Heart left ventricle (tissue), 16 donors: Measurements from ENCODE around the gene FBF1. TPM values are rescaled to one million over a fixed set of nuclear protein-coding genes. Genes with fewer than 3 reads are reported as not detected.

Experiments used
- ATAC-seq, 4 donors: fragments of 200-7000 bp; cut with Tn5 transposase; one replicate each; pipeline ENCODE4 v1.9.1; 2020 to 2022; ENCODE audit warnings: moderate library complexity in 4 of 4, mild to moderate bottlenecking in 3 of 4, moderate number of reproducible peaks in 1 of 4
- DNase-seq, 5 donors: peaks; one replicate each; pipeline ENCODE4 v3.0.0-alpha.2; 2020
- H3K27ac ChIP-seq, 12 donors: fragments of 200-600 bp; sonication (generic) in 4 of 12; one replicate each; pipeline versions ENCODE4 v1.5.0 to v1.8.0; 2016 to 2022; ENCODE audit warnings: mild to moderate bottlenecking in 2 of 12
- H3K27me3 ChIP-seq, 9 donors: fragments of 200-600 bp; sonication (generic) in 2 of 9; one replicate each; pipeline versions ENCODE4 v1.5.1 to v1.8.0; 2016 to 2022; ENCODE audit warnings: mild to moderate bottlenecking in 3 of 9
- H3K36me3 ChIP-seq, 9 donors: fragments of 200-600 bp; sonication (generic) in 2 of 9; one replicate each; pipeline versions ENCODE4 v1.5.0 to v1.8.0; 2018 to 2022; ENCODE audit warnings: mild to moderate bottlenecking in 2 of 9
- H3K4me1 ChIP-seq, 12 donors: fragments of 200-600 bp; sonication (generic) in 4 of 12; one replicate each; pipeline versions ENCODE4 v1.5.0 to v1.8.0; 2016 to 2022; ENCODE audit warnings: mild to moderate bottlenecking in 3 of 12
- H3K4me3 ChIP-seq, 12 donors: fragments of 200-600 bp; sonication (generic) in 4 of 12; one replicate each; pipeline versions ENCODE4 v1.5.0 to v1.8.0; 2017 to 2022; ENCODE audit warnings: mild to moderate bottlenecking in 9 of 12, moderate library complexity in 4 of 12
- H3K9me3 ChIP-seq, 12 donors: fragments of 200-600 bp; sonication (generic) in 4 of 12; one replicate each; pipeline versions ENCODE4 v1.5.0 to v1.8.0; 2016 to 2022; ENCODE audit warnings: mild to moderate bottlenecking in 1 of 12
- POLR2A ChIP-seq, 2 donors: fragments of 450-650 bp; IDR thresholded peaks; one replicate each; pipeline ENCODE4 v1.6.1; 2017; ENCODE audit warnings: antibody characterized with exemption in 2 of 2, mild to moderate bottlenecking in 2 of 2, moderate library complexity in 2 of 2
- WGBS, 4 donors: extraction: QIAGEN DNeasy Blood & Tissue Kit in 2 of 4; methylation state at CpG; one replicate each; pipeline versions ENCODE4 v1.1.5 to v1.1.7; 2013 to 2018; 5-methylcytosine and 5-hydroxymethylcytosine counted together
- intact Hi-C, 10 donors: fragments of 100-400 bp; cut with DNase I; formaldehyde crosslinking; loops; one replicate each; pipeline versions ENCODE4 v1.11.1 to v1.14.2; 2022
- polyA plus RNA-seq, 2 donors: library from polyadenylated mRNA; stranded (reverse); fragments of 200-250 nt; gene quantifications; one replicate each; pipeline ENCODE4 v1.2.3, GENCODE V29; 2013
- total RNA-seq, 9 donors: library from RNA; depleted of rRNA in 2 of 9; stranded (reverse); fragments of >200 nt in 2 of 9; fragmentation: NEBNext Ultra II Directional in 3 of 9; extraction: Animal tissue kit (Norgen Biotek cat#: 25700) in 3 of 9; gene quantifications; one replicate each; pipeline versions ENCODE4 v1.1.0 to v1.2.4, GENCODE V29; 2016 to 2023
- TF ChIP-seq, protein P1 (sequence below), 12 donors: fragments of 200-600 bp; sonication (generic) in 4 of 12; IDR thresholded peaks; one replicate each; pipeline versions ENCODE4 v1.5.0 to v1.8.0; 2018 to 2022; ENCODE audit warnings: antibody characterized with exemption in 12 of 12, mild to moderate bottlenecking in 5 of 12
- donor health status: ischemic (EF 13 %, LVEDD 7.1; RV severe dilation, severe dysfunction).
- donor health status: healthy with polysubstance abuse.
- donor health status: DM: no; HTN: yes; CAD: no.
- donor health status: DM: no; HTN: no; CAD: no.
- donor health status: ischemic (EF 25% LVEDD 6.9; RV normal size, moderate dysfunction).
- donor health status: ischemic (EF 25% LVEDD 5.7; RV mildly dilated, moderate dysfunction).
- donor health status: healthy.
- donor health status: DM: yes; HTN: yes; CAD: no.
- donor health status: ischemic (EF 35%, LVEDD 5.7; RV mildly dilated, moderate dysfunction).
- donor health status: nonischemic (EF 11% LVEDD 7.7; RV severe dilation, severe dysfunction).
- donor health status: DM: yes; HTN: yes; CAD: no.
- donor health status: PGD.
- donor health status: ischemic (EF 29% LVEDD 5.4; RV normal size, mild dysfunction).
- donor health status: nonischemic (EF 23%, LVEDD 6.1; RV moderate dilation, normal function).

FBF1 gene
- total and polyA plus RNA-seq, 11 donors: 1.5 to 5.4 (median 2.9) TPM

GRCh38 chr17:75983501-75984181 lies 42.8 kb upstream of the FBF1 start:
- TF ChIP-seq POLR2A (IDR thresholded peaks at IDR 0.05): no peak
- TF ChIP-seq, protein P1, sequence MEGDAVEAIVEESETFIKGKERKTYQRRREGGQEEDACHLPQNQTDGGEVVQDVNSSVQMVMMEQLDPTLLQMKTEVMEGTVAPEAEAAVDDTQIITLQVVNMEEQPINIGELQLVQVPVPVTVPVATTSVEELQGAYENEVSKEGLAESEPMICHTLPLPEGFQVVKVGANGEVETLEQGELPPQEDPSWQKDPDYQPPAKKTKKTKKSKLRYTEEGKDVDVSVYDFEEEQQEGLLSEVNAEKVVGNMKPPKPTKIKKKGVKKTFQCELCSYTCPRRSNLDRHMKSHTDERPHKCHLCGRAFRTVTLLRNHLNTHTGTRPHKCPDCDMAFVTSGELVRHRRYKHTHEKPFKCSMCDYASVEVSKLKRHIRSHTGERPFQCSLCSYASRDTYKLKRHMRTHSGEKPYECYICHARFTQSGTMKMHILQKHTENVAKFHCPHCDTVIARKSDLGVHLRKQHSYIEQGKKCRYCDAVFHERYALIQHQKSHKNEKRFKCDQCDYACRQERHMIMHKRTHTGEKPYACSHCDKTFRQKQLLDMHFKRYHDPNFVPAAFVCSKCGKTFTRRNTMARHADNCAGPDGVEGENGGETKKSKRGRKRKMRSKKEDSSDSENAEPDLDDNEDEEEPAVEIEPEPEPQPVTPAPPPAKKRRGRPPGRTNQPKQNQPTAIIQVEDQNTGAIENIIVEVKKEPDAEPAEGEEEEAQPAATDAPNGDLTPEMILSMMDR (IDR thresholded peaks at IDR 0.05): no peak
- Histone ChIP-seq H3K4me1 (peaks cover 0 to 29% (median 11%) of the 10 kb centered on the region in 12 donors), H3K4me3 (no peak overlapping the region), H3K27ac (no peak overlapping the region), H3K36me3 (peaks cover 0 to 5% (median 0%) of the 10 kb centered on the region in 9 donors), H3K9me3 (no peaks in the 10 kb centered on the region), H3K27me3 (no peaks in the 10 kb centered on the region)
- ATAC-seq: no peak
- WGBS, 4 donors: 71 to 82% (median 76%) methylated on average over 6 of the region's 6 CpGs
- DNase-seq: no peak
- intact Hi-C loops: no loop called here

DNA sequence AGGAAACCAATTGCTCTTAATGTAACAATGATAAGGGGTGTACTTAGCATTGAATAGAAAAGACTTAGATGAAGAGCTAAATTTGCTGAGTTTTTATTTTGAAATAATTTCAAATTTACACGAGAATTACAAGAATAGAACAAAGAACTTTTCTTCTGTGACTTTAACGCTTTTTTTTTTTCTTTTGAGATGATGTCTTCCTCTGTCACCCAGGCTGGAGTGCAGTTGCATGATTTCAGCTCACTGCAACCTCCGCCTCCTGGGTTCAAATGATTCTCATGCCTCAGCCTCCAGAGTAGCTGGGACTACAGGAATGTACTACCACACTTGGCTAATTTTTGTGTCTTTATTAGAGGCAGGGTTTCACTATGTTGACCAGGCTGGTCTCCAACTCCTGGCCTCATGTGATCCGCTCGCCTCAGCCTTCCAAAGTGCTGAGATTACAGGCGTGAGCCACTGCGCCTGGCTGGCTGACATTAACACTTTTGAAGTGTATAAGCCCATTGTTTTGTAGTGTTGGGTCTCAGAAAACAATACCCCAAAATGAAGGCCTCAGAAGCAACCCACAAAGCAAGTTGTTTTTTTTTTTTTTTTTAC lies 40.3 kb upstream of the FBF1 start:
- H3K36me3 ChIP-seq: peaks cover 0 to 8% (median under 1%) of the 10 kb centered on the region in 9 donors
- DNase-seq (no peak), ATAC-seq (no peak)
- no peaks in the 10 kb centered on the region for H3K9me3 ChIP-seq
- 82 to 91% (median 85%) methylated on average over 7 of the region's 7 CpGs for WGBS, 4 donors
- intact Hi-C loops: no loop called here
- peaks cover 0 to 52% (median 29%) of the 10 kb centered on the region in 12 donors for H3K4me1 ChIP-seq
- TF ChIP-seq POLR2A (IDR thresholded peaks at IDR 0.05): no peak
- TF ChIP-seq, protein P1 (IDR thresholded peaks at IDR 0.05): no peak
- no peak overlapping the region for H3K4me3 ChIP-seq
- no peaks in the 10 kb centered on the region for H3K27me3 ChIP-seq
- peak overlapping the region in 5 of 12 donors; percentile 96 to 100 (median 97) for H3K27ac ChIP-seq

DNA sequence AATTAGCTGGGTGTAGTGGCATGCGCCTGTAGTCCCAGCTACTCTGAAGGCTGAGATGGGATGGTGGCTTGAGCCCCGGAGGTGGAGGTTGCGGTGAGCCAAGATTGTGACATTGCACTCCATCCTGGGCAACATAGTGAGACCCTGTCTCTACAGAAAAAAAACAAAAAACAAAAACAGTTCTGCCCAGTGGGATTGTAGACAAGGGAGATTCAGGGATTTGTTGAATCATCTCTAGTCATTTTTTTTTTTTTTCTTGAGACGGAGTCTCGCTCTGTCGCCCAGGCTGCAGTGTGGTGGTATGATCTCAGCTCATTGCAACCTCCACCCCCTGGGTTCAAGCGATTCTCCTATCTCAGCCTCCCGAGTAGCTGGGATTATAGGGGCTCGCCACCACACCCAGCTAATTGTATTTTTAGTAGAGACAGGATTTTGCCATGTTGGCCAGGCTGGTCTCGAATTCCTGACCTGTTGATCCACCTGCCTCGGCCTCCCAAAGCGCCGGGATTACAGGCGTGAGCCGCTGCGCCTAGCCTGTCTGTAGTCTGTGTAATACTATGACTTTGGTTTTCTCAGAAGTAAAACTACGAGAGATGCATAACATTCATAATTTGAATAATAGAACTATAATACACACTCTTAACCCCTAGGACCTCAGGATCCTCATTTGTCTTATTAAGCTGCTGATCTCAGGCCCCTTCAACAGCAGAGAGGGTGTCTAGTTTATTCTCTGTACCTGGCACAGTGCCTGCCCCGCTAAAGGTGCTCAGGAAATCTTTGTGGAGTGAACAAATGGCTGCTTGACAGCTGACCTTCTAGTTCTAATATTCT lies 39.6 kb upstream of the FBF1 start:
- WGBS, 4 donors: 87 to 90% (median 89%) methylated on average over 18 of the region's 18 CpGs
- TF ChIP-seq, protein P1 (IDR thresholded peaks at IDR 0.05): no peak
- TF ChIP-seq POLR2A (IDR thresholded peaks at IDR 0.05): no peak
- peak overlapping the region; percentile 59 to 93 (median 79) for H3K4me3 ChIP-seq
- intact Hi-C loops: no loop called here
- H3K9me3 ChIP-seq: no peaks in the 10 kb centered on the region
- DNase-seq (no peak), ATAC-seq (no peak)
- H3K27ac ChIP-seq: peak overlapping the region; percentile 92 to 100 (median 98)
- peaks cover 0 to 14% (median 0%) of the 10 kb centered on the region in 9 donors for H3K36me3 ChIP-seq
- peaks cover 0 to 59% (median 35%) of the 10 kb centered on the region in 12 donors for H3K4me1 ChIP-seq
- H3K27me3 ChIP-seq: no peaks in the 10 kb centered on the region
